HG03045 (cell line): ENCODE measurements around the gene L1CAM.

ENCODE experiments used
- ATAC-seq: cut with Tn5 transposase; IDR thresholded peaks from one replicate; pipeline ENCODE4 v1.9.1; 2021; ENCODE audit warnings: mild to moderate bottlenecking, moderate library complexity; ENCODE audit not compliant: unreplicated experiment

L1CAM gene

DNA sequence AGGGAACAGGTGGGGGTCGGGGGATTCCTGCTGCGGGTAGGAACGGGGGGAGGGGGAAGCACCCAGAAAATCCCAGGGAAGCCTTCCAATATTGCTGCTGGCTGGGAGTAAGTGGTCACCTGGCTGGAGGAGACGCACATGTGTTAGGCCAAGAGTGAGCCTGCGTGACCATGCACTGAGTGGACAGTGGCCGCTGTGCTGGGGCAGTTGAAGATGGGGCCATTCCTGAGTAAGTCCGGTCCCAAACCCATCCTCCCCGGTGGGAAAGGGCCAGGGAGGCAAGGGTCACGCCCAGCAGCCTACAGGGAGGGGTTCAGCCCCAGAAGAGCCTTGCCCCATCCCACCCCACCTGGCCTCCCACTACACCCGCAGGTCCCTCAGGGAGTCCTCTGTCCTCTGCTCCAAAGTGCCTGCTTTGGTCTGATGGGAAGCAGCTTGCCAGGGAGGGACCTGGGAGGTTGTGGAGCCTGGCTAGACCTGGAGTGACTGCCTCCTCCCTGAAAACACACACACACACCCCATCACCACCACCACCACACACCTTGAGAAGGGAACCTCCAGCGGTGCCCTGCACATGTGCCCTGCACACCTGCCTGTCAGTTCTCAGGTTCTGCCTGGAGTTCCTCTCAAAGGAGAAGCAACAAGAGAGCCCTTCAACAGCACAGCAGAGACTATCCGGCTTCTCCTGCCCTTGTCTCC, 6.1 kb downstream of the L1CAM start:
- ATAC-seq = no peak

DNA sequence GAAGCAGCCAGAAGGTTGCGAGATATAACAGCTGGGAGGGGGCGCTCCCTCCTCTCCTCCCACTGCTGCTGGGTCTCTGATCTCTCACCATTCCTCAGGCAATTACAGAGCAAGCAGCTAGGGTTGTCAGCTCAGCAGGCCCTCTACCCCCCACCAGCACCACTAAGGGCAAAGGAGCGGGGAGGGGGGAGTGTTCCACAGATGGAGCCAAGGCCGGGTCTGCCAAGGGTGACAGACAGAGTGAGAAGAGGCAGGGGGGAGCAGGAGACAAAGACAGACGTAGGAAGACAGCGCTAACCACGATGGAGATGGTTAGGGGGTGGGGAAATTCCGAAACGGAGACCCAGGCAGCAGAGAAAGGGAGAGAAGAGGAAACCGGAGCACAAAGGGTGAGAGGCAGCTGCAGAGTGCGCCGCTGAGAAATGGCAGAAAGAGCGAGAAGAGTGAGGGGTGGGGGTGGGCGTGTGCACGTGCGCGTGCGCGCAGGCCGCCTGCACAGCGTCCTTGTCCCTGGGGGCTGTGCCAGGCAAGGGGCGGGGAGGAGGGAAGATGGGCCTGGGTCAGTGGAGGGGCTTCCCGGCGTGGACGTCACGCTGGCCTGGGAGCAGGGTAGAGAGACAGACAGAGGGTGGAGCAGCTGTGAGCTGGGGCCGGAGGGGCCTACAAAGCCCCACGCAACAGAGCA, 6.9 kb downstream of the L1CAM start:
- ATAC-seq = no peak

DNA sequence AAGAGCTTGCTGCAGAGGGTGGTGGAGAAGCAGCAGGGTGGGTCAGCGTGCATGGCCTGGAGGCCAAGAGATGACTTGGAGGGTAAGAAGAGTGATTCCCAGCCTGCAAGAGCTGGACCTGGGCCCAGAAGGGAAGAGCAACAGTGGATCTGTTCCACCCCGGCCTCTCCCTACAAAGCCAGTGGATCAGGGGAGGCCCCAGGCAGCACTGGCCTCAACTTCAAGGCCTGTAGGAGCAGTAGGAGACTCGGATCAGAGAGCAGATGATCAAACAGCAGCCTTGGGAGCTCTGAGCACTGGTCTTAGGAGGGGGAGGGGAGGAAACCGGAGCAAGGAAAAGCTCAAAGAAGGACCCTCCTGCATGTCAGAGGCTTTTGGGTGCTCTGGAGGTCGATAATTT, 7.6 kb downstream of the L1CAM start:
- ATAC-seq = no peak

DNA sequence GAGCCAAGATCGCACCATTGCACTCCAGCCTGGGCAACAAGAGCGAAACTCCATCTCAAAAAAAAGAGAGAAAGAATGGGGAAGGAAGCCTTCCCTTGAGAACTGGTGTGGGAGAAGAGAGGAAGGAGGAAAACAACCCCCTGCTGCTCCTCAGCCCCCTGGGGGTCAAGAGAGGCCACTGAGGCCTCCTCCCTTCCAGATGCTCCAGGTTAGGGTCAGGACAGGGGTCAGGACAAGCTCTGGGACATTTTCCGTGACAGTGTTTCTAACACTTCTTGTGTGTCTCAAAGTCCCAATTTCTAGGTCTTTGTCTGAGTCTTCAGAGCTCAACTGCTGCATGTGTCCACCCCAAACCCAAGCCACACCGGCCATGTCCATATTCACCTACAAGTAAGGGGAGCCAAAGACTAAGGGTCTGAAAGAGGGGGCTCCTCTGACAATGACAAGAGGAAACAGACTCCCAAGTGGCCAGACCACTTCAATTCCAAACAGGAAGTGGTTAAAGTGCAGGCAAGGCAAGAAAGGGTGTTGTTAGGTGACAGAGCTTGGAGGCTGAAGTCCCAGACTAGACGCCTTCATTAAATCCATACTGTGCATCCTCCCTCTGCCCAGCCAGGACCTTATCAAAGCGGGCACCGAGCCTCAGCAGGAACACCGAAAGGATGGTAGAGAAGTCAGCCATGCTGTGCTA, 8.3 kb downstream of the L1CAM start:
- no peak for ATAC-seq

DNA sequence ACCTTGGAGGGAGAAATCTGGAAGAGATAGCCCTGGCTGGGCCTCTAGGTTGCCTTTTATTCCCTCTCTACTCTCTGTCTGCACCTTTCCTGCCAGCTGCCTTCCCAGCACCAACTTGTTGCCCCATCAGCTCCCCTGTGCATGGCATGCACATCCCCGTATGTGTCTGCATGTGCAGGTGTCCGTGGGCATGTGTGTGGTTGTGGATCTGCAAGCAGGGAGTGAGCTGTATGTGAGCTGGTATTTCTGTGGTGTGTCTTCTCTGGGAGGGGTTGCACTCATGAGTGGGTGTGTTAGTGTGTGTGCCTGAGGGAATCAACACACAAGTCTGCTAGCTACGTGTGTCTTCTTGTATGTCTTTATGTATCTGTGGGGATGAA, 9.9 kb downstream of the L1CAM start:
- no peak for ATAC-seq

- ATAC-seq = no peak
These were observed 10.4 kb downstream of the L1CAM start for GRCh38 chrX:153875391-153876111.

DNA sequence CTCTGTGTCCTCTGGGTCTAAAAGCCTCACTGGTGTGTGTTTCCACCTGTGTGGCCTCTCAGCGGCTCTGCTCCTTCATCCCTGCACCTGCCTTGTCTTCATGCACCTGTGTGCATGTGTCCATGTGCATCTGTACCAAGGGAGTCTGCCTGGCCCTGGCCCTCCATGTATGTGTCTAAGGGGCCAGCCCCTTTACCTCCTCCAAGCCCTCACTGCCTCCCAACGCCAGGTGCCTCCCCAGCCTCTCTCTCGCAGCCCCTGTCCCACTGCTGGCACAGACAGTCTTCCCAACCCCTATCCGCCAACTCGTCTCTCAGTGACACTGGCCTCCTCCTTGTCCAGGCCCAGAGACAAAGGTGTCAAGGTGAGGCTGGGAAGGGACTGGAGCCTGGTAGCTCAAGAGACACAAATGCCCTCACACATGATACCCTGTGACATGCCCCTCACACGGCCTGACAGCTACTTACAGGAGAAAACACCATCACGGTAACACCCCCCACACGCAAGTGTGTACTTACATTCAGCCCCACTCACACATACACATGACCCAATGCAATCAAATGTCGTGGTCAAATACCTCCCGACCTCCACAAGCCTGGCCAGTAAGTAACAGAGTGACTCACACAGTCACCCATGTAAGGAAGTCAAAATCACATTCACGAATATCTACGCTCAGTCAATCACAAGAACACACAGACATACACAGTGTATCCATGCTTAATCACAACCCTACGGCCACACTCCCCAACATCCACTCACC, 11.4 kb downstream of the L1CAM start:
- ATAC-seq = no peak

GRCh38 chrX:153874085-153874365, 11.9 kb downstream of the L1CAM start:
- ATAC-seq = no peak

- ATAC-seq = no peak
These were observed 12.5 kb downstream of the L1CAM start for GRCh38 chrX:153873282-153874084.

- no peak for ATAC-seq
These were observed 13.8 kb downstream of the L1CAM start for GRCh38 chrX:153871946-153872878.

GRCh38 chrX:153871451-153871850, 14.5 kb downstream of the L1CAM start:
- no peak for ATAC-seq

DNA sequence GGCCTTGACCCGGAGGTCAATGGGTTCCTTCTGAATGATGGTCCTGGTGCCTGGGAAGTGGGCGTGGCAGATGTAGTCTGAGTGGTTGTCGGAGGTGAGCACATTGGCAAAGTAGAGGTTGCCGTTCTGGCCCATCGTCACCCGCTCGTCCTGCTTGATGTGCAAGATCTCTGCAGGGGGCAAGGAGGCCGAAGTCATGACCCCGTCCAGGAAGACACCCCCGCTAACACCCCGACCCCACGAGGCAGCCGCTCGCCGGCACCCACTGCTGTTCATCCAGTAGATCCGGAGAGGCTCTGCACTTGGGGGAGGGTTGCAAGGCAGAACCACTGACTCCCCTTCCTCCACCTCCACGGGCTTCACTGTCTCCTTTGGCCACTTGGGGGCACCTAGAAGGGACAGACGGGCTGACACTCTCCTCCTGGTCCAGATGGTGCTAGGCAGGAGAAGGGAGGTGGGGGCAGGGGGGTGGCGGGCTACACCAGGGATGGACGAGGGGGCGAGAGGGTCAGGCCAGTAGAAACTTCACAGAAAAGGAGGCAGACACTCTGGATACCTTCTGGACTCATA, 15.1 kb downstream of the L1CAM start:
- no peak for ATAC-seq

GRCh38 chrX:153870288-153870690, 15.7 kb downstream of the L1CAM start:
- ATAC-seq = no peak

- ATAC-seq = no peak
These were observed 16.3 kb downstream of the L1CAM start for GRCh38 chrX:153869473-153870287.

GRCh38 chrX:153868576-153869472, 17.1 kb downstream of the L1CAM start:
- no peak for ATAC-seq

DNA sequence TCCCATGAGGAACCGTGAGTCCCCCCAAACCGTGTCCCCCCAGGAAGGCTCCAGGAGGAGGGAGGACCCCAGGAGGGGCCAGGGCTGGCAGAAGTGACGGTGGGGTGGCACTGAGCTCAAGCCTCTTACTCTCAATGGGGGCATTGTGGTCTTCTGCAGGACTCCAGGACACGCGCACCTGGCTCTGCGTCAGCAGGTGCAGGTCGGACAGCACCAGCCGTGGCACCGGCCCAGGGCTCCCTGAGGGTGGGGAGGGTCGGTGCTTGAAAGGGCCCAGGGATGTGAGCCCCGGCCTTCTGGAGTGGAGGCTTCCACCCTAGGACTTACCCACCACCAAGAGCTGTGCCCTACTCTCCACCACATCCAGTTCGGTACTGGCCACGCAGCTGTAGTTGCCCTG, 18.3 kb downstream of the L1CAM start:
- no peak for ATAC-seq

DNA sequence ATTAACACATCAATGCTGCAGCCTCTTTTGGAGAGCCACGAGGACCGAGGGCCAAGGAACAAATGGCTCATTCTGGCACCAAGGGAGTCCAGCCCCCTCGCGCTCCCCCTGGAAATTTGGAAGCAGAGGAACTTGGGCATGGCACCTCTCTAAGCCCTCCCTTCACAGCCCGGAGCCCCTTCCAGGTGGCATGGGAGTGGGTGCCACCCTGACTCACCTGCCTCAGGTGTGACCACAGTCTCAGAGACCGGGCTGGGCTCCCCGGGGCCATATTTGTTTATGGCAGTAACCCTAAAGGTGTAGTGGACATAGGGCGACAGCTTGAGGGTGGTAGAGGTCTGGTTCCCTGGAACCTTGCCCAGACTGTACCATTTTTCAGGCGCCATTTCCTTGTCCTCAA, 18.8 kb downstream of the L1CAM start:
- ATAC-seq = no peak
